ENCODE measurements around the gene B3GLCT. TPM values are rescaled to one million over a fixed set of nuclear protein-coding genes. Genes with fewer than 3 reads are reported as not detected.
A peak's percentile ranks its signal among the peaks of the same experiment; 100 is the strongest.

The B3GLCT gene
- total RNA-seq, 1 experiment from 2014 or later, result 8.2 TPM

DNA sequence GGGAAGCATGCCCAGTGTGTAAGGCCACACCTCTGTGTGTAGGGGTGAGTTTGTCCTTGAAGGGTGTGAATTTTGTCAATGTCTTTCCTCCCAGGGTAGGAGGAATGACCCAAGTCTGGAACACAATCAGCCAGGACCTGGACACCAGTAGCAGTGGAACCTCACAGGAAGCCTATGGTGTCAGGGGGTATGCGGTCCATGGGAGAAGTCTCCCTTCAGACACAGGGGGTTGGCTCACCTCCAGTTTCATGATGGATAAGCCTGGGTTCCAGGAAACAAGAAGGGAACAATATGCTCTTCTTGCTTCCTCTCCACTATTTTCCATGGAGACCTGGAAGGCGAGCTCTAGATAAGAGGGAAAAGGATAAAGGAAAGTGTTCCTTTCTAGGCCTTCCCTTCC is 23.9 kb downstream of the B3GLCT start:
- no peak for DNase-seq (ENCODE audit: low read depth)

DNA sequence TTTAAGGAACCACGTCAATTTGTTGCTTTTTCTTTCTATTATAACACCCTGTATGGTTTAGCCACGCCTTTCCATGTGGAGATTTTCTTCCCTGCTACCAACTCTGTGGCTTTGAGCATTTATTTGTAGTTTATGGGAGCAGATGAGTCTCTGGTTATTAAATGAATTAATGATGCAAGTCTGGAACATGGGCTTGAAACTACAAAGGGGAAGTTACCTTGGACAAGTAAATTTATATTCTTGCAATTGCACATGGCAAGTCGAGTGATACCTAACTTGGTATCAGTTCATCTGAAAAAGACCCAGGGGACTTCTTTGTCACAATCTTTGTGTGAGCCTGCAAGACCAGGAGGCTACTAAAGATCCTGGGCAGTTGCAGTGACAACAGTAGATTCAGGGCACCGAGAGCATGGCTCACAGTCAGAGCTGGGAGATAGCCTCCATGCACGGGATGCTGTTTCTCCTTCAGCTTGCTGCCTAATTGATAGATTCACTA is 24.4 kb downstream of the B3GLCT start:
- DNase-seq (ENCODE audit: low read depth), result no peak

DNA sequence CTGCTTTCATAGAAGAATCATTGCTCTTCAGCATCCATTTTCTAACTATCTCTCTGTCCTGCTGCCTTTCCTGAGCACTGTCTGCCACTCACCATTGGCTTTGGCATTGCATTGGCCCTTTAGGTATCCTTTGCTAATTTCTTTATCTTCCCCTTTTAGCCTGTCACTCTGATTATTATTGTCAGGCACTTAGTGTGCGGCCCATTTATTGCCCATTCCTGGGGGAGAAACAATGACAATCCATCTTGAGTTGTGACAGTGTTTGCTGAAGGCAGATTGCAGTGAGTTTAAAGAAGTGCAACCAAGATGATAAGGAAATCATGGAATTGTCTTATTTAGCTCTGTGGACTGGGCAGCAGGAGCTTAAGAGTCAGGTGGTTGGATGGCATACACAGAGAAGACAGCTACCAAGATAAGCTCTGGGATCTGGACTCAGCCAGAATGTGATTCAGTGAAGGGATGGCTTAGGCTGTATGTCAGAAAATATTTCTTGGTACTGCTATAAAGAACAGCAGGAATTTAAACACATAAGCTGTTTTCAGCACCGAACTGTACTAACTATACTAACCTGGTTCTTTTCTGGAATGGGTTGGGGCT is 25.3 kb downstream of the B3GLCT start:
- DNase-seq (ENCODE audit: low read depth), result no peak

DNA sequence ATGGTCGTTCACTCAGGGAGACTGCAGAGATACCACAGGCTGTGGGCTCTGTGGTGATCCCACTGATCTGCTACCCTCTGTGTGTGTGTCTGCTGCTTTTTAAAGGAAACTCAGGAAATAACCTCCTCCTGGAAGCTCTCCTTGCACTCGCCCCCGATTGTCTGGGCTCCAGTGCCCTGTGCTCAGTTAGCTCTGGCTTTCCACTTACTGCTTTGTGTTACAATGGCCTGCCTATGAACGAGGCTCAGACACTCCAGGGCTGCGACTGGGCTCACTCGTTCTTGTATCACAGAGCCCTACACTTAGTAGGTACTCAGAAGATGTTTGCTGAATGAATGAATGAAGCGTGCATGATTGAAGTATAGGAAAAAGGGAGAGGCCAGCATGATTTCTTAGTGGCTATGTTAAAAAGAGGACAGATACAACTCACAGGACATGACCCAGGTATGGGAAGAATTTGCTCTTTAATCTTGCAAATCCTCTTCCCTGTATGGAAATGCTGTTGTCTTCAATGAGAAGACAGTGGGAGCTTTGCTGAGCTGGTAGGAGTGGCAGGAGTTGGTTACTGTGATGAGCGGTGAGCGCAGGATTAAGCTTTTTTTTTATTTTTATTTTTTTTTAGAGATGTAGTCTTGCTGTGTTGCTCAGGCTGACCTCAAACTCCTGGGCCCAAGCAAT is 26.4 kb downstream of the B3GLCT start:
- no peak for DNase-seq (ENCODE audit: low read depth)

DNA sequence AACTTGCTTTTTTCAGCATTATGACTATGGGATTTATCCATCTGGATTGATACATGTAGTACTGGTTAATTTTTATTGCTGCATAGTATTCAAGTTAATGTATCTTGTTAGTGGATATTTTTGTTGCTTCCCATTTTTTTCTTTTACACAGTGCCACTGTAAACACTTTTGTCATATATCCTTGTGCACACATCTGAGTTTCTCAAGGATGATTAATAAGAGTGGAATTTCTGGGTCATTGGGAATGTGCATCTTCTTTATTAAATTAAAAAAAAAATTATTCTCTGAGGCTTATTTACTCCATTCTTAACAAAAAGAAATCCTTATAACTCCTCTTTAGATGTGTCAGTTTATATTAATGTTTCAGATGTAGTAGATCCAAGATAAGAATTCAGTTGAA is 27.3 kb downstream of the B3GLCT start:
- DNase-seq (ENCODE audit: low read depth), result no peak

DNA sequence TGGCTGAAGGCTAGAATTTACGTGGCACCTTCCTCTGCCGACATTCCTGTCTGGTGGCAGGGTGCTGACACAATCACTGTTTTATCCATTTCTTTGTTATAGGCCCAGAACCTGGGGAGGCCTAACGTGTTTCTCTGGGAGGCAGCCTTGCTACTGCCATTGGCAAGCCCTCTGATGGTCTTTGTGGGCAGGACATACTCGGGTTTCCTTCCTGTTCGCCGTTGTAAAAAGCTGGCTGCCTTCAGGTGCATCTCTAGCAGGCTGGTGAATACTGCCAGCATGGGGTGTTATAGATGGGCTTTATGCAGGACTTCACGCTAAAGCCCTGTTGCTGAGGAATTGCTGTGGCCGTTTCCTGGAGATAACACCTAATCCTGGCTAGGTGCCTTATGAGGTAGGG is 28.1 kb downstream of the B3GLCT start:
- DNase-seq (ENCODE audit: low read depth), result no peak

DNA sequence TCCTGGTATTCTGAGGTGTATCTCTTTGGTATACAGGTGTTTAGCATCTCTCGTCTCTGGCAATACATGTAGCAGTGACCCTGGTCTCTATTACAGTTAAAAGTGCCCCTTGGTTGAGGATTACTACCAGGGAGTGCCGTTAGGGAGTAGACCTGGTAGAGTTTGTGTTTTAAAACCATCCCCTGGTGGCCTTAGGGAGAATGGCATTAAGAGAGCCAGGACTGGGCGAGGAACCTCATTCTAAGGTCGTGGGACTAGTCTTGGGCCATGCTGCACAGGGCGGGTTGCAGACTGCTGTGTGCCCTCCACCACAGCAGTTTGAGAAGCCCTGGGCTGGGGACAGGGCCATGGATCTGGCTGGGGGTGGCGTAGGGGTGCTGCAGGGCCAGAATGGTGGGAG is 35.0 kb downstream of the B3GLCT start:
- no peak for DNase-seq (ENCODE audit: low read depth)

DNA sequence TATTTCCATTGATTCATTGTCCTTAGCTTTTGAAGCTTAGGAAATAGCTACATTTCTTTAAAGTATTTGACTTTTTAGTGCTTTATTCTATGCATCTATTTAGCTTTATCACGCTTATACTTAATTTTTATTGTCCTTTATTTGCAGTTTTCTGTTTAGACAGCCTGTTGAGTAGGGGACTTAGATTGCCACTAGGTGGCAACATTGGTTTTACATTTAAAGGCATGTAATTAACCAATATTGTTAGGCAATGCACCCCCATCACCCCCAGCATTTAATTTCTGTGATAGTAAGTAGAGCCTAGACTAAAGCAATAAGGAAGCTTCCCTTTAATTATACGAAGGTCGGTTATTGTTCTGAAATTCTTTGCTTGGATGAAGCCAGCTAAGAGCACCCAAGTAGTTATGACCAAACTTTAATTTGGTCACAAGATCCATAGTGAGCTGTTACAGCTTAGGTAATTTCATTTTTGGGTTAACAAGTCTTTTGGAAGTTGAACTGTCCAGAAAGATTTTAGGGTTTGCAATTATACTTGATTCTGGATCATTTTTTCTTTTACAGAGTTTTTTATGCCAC is 36.5 kb downstream of the B3GLCT start:
- DNase-seq (ENCODE audit: low read depth), result peak; percentile 2

DNA sequence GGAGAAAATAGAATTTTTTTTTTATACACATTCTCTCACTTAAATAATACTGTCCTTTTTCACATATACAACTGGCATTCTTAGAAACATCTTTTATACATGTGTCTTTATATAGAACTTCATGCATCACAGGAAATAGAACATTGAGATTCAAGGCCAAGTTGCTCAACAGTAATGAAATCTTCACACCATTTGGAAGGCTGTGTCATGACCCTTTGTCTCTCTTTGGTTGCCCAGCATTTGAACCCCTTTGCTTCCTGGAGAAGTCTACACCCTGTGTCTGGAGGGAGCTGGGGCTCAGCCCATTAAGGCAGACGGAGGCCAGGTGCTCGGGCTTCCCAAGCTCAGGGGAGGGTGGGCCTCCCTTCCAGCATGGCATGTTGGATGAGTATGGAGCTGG is 41.1 kb downstream of the B3GLCT start:
- DNase-seq (ENCODE audit: low read depth), result no peak

DNA sequence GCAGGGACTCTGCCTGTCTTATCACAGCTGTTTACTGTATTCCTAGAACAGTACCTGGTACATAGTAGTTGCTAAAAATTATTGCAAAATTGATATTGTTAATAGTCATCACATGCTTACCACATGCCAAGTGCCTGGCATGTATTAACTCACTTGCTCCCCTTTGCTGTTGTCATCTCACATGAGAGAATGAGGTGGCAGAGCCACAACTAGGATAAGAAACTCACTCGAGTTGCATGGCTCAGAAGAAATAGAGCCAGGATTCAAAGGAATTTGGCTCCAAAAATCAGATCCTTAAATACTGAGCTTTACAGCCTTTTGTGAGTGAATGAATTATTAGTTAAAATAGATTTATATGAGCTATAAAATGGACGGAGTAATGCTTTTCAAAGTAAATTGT is 42.6 kb downstream of the B3GLCT start:
- DNase-seq (ENCODE audit: low read depth), result no peak

DNA sequence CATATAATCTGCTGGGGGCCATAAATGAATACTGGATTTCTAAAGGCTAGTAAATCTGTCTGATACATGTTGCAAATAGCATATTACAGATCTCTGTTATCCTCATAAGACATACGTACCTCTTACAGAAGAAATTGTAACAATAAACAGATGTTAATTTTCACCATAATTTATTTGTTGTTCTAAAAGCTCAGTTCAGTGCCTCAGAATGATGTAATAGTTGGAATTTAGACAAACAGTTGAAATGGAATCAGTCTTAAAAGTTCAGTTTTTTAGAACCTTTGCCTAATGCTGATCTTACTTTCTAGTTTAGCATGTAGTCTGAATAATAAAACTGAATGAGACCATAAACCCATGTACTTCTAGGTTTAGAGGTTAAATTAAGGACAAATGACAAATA is 43.1 kb downstream of the B3GLCT start:
- no peak for DNase-seq (ENCODE audit: low read depth)

DNA sequence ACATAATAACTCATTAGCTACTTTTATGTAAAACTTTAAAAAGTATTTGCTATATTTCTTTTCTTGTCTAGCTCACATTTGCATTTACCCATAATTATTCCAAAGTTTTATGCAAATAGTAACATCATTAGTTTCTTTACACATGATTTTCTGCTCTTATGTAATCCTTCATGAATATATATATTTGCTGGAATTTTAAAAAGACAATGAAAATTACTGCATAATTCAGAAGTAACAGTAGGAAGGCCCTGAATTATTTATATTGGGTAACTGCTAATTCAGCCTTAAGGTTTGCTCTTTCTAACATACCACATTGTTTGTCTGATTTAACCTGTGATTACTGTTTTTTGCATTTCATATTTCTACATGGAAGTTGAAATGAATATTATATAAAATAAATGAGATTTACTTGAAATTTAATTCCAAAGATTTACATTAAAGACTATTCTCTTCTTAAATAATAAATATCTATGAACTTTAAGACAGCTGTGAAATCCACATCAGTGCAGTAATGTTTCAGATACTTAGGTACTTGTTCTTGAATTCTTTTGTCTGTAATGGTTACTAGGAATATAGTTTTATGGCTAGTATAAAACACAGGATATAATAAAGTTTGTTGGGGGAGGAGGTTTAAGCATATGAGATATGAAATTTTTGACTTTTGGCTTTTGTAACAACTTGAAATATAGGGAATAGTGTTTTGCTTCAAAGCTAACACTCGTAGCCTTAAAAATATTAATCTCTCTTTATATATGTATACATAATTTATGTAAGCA is 46.0 kb downstream of the B3GLCT start:
- no peak for DNase-seq (ENCODE audit: low read depth)

DNA sequence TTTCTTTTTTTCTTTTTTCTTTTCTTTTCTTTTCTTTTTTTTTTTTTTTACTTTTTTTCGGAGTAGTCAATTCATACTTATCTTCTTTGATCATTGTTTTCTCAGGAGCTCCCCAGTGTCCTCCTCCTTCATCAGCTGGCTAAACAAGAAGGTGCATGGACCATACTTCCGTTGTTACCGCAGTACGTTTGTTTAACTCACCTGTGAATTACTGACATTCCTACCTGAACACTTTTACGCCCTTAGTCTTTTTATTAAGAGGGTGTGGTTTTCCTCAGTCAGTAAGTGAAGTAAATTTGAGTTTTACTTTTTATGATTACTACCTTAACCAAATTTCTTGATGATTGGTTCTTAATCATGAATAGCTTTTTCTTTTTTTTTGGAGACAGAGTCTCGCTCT is 47.1 kb downstream of the B3GLCT start:
- no peak for DNase-seq (ENCODE audit: low read depth)

DNA sequence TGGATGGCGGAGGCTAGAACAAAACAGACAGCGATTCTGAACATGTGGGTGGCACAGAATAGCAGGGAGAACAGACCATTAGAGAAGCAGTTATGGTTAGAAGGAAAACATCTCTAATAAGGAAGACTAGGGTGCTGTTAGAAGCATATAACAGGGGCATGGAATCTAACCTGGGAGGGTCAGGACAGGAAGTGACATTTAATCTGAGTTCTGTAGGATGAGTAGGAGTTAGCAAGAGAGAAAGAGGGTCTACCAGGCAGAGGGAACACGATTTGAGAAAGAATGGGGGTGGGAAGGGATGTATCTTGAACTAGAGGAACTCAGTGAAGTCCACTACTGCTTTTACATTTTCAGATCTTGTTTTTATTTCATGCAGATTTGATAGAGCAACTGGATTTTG is 48.6 kb downstream of the B3GLCT start:
- no peak for DNase-seq (ENCODE audit: low read depth)

DNA sequence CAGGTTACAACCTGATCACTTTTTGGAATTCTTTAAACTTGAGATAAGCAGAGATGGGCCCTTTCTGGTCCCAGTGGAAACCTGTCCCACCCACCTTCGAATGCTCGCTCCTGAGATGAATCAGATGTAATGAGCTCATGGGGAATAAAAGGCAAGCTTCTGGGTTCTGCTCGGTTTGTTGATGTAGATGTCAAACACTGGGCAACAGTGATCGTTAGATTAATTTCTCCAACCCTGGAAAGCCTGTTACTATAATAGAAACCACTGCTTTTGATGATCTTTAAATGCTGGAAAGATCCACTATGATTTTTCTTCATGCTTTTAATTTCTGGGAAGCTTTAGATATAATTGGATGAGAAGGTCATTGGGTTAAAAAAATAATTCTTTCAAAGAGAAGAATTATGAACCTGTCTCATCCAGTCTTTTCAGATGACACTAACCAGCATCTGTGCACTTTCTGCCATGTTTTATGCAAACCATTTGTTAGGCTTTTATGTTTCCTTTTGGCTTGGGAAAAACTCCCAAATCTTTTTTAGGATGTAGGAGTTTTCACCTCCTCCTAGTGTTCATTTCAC is 49.3 kb downstream of the B3GLCT start:
- DNase-seq (ENCODE audit: low read depth), result no peak

DNA sequence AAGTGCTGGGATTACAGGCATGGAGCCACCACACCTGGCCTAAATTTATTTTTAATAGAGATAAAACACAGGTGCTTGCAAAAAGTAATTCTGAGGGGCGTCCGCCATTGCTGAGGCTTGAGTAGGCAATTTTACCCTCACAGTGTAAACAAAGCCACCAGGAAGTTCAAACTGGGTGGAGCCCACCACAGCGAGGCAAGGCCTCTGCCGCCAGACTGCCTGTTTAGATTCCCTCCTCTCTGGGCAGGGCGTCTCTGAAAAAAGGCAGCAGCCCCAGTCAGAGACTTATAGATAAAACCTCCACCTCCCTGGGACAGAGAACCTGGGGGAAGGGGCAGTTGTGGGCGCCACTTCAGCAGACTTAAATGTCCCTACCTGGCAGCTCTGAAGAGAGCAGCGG is 50.7 kb downstream of the B3GLCT start:
- no peak for DNase-seq (ENCODE audit: low read depth)

DNA sequence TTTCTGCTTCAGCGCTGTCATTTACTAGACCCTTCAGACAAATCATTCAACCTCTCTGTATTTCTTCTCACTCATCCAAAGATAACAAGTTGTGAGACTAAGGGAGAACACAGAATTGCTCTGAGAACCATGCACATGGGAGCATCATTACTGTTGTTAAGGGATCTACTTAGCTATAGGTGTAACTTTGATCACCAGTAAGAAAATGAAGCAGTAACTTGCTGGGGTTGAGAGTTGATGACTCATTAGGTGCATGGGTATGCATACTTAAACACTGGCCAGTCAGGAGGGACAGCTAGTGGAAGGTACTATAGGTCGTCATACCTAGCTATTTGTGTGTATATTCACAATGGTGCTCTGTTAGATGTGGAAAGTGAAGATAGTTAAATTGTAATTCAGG is 61.5 kb downstream of the B3GLCT start:
- DNase-seq (ENCODE audit: low read depth), result no peak

DNA sequence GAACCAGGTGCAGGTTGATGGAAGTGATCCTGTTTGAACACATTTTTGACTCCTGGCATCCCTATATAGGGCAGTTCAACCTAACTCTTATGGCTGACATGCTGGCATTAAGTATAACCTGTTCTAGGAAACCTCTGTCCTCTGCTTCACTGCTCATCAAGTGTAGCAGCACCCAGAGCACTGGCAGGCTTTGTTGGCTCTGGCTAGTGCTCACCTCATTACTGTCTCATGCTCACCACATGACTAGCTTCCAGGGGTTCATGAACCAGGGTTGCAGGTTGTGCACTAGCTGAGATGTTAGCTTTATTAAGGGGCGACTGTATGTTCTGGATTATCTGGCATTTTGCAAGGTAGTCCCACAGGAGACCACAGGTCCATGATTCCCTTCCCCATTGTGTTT is 63.6 kb downstream of the B3GLCT start:
- DNase-seq (ENCODE audit: low read depth), result no peak

DNA sequence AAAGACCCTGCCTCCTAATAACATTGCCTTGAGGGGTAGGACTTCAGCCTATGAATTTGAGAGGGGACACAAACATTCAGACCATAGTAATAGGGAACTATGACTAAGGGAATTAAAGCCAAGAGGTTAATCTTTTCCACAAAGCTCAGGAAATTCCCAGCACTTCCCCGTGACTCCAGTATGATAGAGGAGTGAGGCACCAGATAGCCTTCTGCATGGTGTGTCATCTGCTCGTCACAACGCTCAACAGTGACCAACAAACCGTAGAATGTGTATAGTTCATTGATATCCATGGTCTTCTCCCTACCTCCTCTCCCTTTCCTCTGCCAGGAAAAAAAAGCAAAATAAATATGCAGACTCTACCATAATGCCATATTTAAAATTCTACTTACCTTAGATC is 64.4 kb downstream of the B3GLCT start:
- DNase-seq (ENCODE audit: low read depth), result no peak

DNA sequence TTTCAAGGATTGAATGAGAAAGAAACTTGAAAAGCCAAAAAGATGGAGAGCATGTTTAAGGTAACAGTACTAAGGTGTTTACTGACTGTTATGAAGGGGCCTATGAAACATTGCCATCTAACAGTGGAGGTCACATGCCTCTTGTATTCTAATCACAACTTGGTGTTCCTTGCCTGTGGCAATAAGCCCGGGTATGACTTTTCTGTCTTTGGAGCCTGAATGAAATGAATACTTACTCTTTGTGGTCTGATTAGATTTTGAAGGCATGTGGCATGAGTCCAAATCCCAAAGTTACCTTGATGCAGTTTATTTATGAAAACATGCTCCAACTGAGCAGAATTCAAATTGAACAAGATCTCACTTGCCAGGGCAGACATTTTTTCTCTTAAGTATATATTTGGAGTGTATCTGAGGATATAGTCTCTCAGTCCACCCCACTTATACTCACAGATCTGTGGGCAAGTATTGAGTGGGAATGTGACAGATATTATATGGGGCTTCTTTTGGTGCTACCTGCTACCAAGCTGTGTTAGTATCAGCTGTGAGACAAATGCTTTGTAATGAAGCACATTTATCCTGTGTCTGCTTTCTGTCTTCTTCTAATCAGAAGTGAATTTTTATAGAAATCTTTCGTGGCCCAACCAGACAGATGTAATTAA is 67.5 kb downstream of the B3GLCT start:
- no peak for DNase-seq (ENCODE audit: low read depth)

DNA sequence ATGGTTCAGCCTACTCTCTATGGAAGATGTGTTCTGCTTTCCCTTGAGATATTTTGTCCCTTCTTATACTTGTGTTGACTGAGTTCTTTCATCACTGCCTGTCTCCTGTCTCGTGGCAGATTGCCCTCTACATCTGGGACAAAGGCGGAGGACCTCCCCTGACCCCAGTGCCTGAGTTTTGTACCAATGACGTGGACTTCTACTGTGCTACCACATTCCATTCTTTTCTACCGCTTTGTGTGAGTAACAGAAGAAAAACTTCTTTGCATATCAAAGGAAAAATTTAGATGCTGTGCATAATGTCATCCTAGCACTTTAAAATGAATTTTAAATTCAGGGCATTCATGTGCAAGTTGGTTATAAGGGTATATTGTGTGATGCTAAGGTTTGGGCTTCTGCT is 74.6 kb downstream of the B3GLCT start:
- no peak for DNase-seq (ENCODE audit: low read depth)

DNA sequence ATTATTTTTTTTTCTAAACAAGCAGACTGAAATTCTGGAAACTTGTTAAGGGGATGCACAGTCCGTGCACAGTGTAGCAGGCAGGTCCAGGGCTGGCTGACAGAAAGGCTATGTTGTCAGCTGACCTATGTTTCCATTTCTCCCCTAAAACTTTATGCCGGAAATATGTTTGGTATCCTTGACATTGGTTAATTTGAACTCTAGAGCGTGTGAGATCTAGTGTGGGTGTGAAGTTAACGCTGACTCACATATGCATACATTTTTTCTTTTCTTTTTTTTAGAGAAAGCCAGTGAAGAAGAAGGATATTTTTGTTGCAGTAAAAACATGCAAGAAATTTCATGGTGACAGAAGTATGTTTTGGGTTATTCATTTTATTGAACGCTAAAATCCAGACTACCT is 76.6 kb downstream of the B3GLCT start:
- DNase-seq (ENCODE audit: low read depth), result no peak

All from Daoy (cell line).